Activated CD8-positive, alpha-beta T cell treated with anti-CD3 and anti-CD28 coated beads for 36 hours (primary cell): ENCODE measurements around the gene TDP2. TPM values are rescaled to one million over a fixed set of nuclear protein-coding genes. Genes with fewer than 3 reads are reported as not detected.
"Not testable (repeated sequence)": the region's sequence is repeated elsewhere in the genome, so short reads cannot be mapped to it uniquely, and the experiment has no call there.

ENCODE experiments used
- ATAC-seq: fragments of 200-7000 bp; cut with Tn5 transposase; one replicate; pipeline ENCODE4 v1.10.0; 2021; ENCODE audit warnings: mild to moderate bottlenecking, moderate library complexity
- CTCF ChIA-PET: fragments of 350-600 bp; sonication (Branson Sonifier 250); formaldehyde crosslinking; loops from one replicate; lab custom pipeline; 2021; ENCODE audit warnings: antibody characterized with exemption; lab: Charles Lee
- POLR2A ChIA-PET: fragments of 350-600 bp; sonication (Branson Sonifier 250); formaldehyde crosslinking; loops from one replicate; lab custom pipeline; 2021; ENCODE audit warnings: antibody characterized with exemption; lab: Charles Lee
- DNase-seq: peaks from one replicate; pipeline ENCODE4 v3.0.0-alpha.2; 2020
- H3K27ac Mint-ChIP-seq: one replicate; pipeline ENCODE4 v1.8.0; 2021; ENCODE audit warnings: mild to moderate bottlenecking, mixed read lengths
- H3K27me3 Mint-ChIP-seq: one replicate; pipeline ENCODE4 v1.8.0; 2021; ENCODE audit warnings: mixed read lengths
- H3K36me3 Mint-ChIP-seq: one replicate; pipeline ENCODE4 v1.8.0; 2021; ENCODE audit warnings: low read depth, mixed read lengths
- H3K4me1 Mint-ChIP-seq: one replicate; pipeline ENCODE4 v1.8.0; 2021; ENCODE audit warnings: low read depth, mixed read lengths
- H3K4me3 Mint-ChIP-seq: one replicate; pipeline ENCODE4 v1.8.0; 2021; ENCODE audit warnings: mild to moderate bottlenecking, moderate library complexity, mixed read lengths
- H3K9me3 Mint-ChIP-seq: one replicate; pipeline ENCODE4 v1.8.0; 2021; ENCODE audit warnings: mixed read lengths
- intact Hi-C: fragments of 100-400 bp; cut with micrococcal nuclease; formaldehyde crosslinking; loops from one replicate; pipeline ENCODE4 v1.10.0; 2022
- total RNA-seq, 2 experiments: library from RNA; stranded (reverse); gene quantifications; one replicate each; pipeline ENCODE4 v1.2.3, GENCODE V29; 2021
- TF ChIP-seq, protein P1 (sequence below): fragments of 200-600 bp; IDR thresholded peaks from one replicate; pipeline ENCODE4 v1.8.0; 2022; ENCODE audit warnings: antibody characterized with exemption, mild to moderate bottlenecking

Gene TDP2
- total RNA-seq, 2 experiments from 2014 or later, result 37.4 to 39.8 TPM

DNA sequence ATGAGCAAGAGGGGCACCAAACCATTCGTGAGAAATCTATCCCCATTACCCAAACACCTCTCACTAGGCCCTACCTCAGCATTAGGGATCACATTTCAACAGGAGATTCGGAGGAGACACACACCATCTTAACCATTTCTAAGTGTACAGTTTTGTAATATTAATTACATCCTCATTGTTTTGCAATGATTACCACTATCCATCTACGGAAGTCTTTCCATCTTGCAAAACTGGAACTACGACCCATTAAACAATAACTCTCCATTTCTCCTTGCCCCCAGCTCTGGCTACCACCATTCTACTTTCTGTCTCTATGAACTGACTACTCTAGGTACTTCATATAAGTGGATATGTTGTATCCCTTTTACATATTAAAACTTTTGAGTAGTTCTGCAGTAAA, 20.2 kb upstream of the TDP2 start:
- Mint-ChIP-seq H3K4me1 (peaks cover 11% of the 10 kb centered on the region), H3K4me3 (no peak overlapping the region), H3K9me3 (no peaks in the 10 kb centered on the region), H3K27me3 (no peaks in the 10 kb centered on the region), H3K36me3 (peaks cover 4% of the 10 kb centered on the region), H3K27ac (no peak overlapping the region)
- ATAC-seq (no peak), DNase-seq (no peak)
- POLR2A ChIA-PET, result interaction anchor here (0.7 kb wide), 1 partner anchor 13 kb away, joined by 3 read pairs; no protein-coding TSS in a partner anchor
- CTCF ChIA-PET, result interaction anchor here (13.2 kb wide), 1 partner anchor 104 kb away, joined by 141 read pairs; no protein-coding TSS in a partner anchor
- intact Hi-C loops, result no loop called here
- TF ChIP-seq, protein P1, sequence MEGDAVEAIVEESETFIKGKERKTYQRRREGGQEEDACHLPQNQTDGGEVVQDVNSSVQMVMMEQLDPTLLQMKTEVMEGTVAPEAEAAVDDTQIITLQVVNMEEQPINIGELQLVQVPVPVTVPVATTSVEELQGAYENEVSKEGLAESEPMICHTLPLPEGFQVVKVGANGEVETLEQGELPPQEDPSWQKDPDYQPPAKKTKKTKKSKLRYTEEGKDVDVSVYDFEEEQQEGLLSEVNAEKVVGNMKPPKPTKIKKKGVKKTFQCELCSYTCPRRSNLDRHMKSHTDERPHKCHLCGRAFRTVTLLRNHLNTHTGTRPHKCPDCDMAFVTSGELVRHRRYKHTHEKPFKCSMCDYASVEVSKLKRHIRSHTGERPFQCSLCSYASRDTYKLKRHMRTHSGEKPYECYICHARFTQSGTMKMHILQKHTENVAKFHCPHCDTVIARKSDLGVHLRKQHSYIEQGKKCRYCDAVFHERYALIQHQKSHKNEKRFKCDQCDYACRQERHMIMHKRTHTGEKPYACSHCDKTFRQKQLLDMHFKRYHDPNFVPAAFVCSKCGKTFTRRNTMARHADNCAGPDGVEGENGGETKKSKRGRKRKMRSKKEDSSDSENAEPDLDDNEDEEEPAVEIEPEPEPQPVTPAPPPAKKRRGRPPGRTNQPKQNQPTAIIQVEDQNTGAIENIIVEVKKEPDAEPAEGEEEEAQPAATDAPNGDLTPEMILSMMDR, result no peak

GRCh38 chr6:24686408-24686807, 19.7 kb upstream of the TDP2 start:
- POLR2A ChIA-PET, result interaction anchor here (0.7 kb wide), 1 partner anchor 12 kb away, joined by 3 read pairs; no protein-coding TSS in a partner anchor
- H3K4me3 Mint-ChIP-seq, result no peak overlapping the region
- intact Hi-C loops, result no loop called here
- H3K36me3 Mint-ChIP-seq, result peaks cover 4% of the 10 kb centered on the region
- ATAC-seq, result no peak
- TF ChIP-seq, protein P1, result peak; percentile 34
- H3K27ac Mint-ChIP-seq, result no peak overlapping the region
- peaks cover 6% of the 10 kb centered on the region for H3K4me1 Mint-ChIP-seq
- no peaks in the 10 kb centered on the region for H3K27me3 Mint-ChIP-seq
- no peaks in the 10 kb centered on the region for H3K9me3 Mint-ChIP-seq
- CTCF ChIA-PET, result interaction anchor here (13.2 kb wide), 1 partner anchor 104 kb away, joined by 141 read pairs; no protein-coding TSS in a partner anchor
- DNase-seq, result no peak

- no peaks in the 10 kb centered on the region for H3K27me3 Mint-ChIP-seq
- peaks cover 4% of the 10 kb centered on the region for H3K36me3 Mint-ChIP-seq
- H3K9me3 Mint-ChIP-seq, result no peaks in the 10 kb centered on the region
- H3K4me1 Mint-ChIP-seq, result no peaks in the 10 kb centered on the region
- ChIA-PET CTCF (interaction anchor here (1.0 to 1.7 kb wide), 2 partner anchors 10 to 17 kb away, joined by 3 to 4 read pairs; partner anchors contain the start of genes ACOT13 and TDP2), POLR2A (interaction anchor here (1.5 kb wide), 1 partner anchor 8 kb away, joined by 3 read pairs; no protein-coding TSS in a partner anchor)
- H3K4me3 Mint-ChIP-seq, result no peak overlapping the region
- intact Hi-C loops, result no loop called here
- ATAC-seq, result no peak
- no peak for DNase-seq
- no peak overlapping the region for H3K27ac Mint-ChIP-seq
- TF ChIP-seq, protein P1, result no peak
Measured at GRCh38 chr6:24683297-24684296, 16.9 kb upstream of the TDP2 start.

DNA sequence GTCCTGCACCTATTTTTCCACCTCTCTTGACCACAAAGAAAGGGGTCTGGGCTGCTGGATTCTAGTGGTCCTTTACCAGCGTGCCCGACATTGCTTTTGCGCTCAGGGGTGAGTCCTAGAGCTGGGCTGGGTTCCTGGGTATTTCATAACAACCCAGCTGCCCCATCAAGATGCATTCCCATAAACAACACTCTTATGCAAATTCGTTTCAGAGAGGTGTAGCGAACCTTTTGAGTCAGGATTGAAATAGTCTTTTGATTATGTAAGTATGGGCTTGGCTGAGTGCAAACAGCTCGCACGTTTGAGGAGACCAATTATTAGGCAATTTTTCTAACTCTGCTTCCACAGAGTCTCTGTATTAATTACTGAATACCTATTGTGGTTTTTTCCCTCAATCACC, 13.9 kb upstream of the TDP2 start:
- Mint-ChIP-seq H3K4me3 (no peak overlapping the region), H3K9me3 (no peaks in the 10 kb centered on the region), H3K27me3 (no peaks in the 10 kb centered on the region), H3K4me1 (no peaks in the 10 kb centered on the region), H3K27ac (no peak overlapping the region), H3K36me3 (peaks cover 1% of the 10 kb centered on the region)
- DNase-seq (no peak), ATAC-seq (no peak)
- intact Hi-C loops, result no loop called here
- ChIA-PET CTCF (no interaction called here), POLR2A (no interaction called here)
- TF ChIP-seq, protein P1, result no peak

GRCh38 chr6:24678792-24679352, 12.2 kb upstream of the TDP2 start:
- H3K36me3 Mint-ChIP-seq, result peaks cover 12% of the 10 kb centered on the region
- H3K9me3 Mint-ChIP-seq, H3K4me3 Mint-ChIP-seq, DNase-seq, CTCF ChIA-PET, POLR2A ChIA-PET, H3K27me3 Mint-ChIP-seq, H3K4me1 Mint-ChIP-seq, H3K27ac Mint-ChIP-seq, intact Hi-C loops, ATAC-seq: not testable (repeated sequence)
